CD4-positive, alpha-beta memory T cell (primary cell): ENCODE results near the gene GPR179. TPM values are rescaled to one million over a fixed set of nuclear protein-coding genes. Genes with fewer than 3 reads are reported as not detected.

Experiments
- CTCF ChIA-PET: fragments of 350-600 bp; sonication (Branson Sonifier 250); formaldehyde crosslinking; loops from one replicate; lab custom pipeline; 2021; ENCODE audit warnings: inconsistent platforms; ENCODE audit not compliant: partially characterized antibody; lab: Charles Lee
- POLR2A ChIA-PET: fragments of 350-600 bp; sonication (Branson Sonifier 250); formaldehyde crosslinking; loops from one replicate; lab custom pipeline; 2021; ENCODE audit not compliant: partially characterized antibody; lab: Charles Lee
- DNase-seq, 5 donors: peaks; one replicate each; pipeline versions ENCODE4 v3.0.0 to v3.0.0-alpha.2; 2020 to 2022; ENCODE audit warnings: mixed read lengths in 1 of 5
- H3K27ac ChIP-seq: one replicate; pipeline ENCODE4 v1.7.0; 2013; ENCODE audit warnings: low read depth, low read length
- H3K27me3 ChIP-seq: 2 replicates; pipeline ENCODE4 v1.7.0; 2013; ENCODE audit warnings: mild to moderate bottlenecking, low read length, moderate library complexity; ENCODE audit not compliant: insufficient read depth
- H3K36me3 ChIP-seq: 2 replicates; pipeline ENCODE4 v1.7.0; 2013; ENCODE audit warnings: mild to moderate bottlenecking, low read length, moderate library complexity; ENCODE audit not compliant: insufficient read depth
- H3K4me1 ChIP-seq: 2 replicates; pipeline ENCODE4 v1.7.0; 2013; ENCODE audit warnings: mild to moderate bottlenecking, low read length, moderate library complexity; ENCODE audit not compliant: insufficient read depth
- H3K4me3 ChIP-seq, 2 donors: one replicate each; pipeline ENCODE4 v1.7.0; 2013; ENCODE audit warnings: low read length in 2 of 2, mild to moderate bottlenecking in 1 of 2
- H3K9me3 ChIP-seq, 2 donors: one replicate each; pipeline ENCODE4 v1.7.0; 2013; ENCODE audit warnings: low read length in 2 of 2, control low read depth in 1 of 2; ENCODE audit not compliant: control insufficient read depth in 1 of 2
- H3K27ac Mint-ChIP-seq, 7 donors: one replicate each; pipeline ENCODE4 v1.8.0; 2020 to 2021; ENCODE audit warnings: mixed read lengths in 7 of 7, mild to moderate bottlenecking in 6 of 7, inconsistent platforms in 3 of 7, moderate library complexity in 3 of 7
- H3K27me3 Mint-ChIP-seq, 2 donors: one replicate each; pipeline ENCODE4 v1.8.0; 2020 to 2021; ENCODE audit warnings: mixed read lengths in 2 of 2
- H3K36me3 Mint-ChIP-seq, 2 donors: one replicate each; pipeline ENCODE4 v1.8.0; 2020 to 2021; ENCODE audit warnings: mixed read lengths in 2 of 2, inconsistent platforms in 1 of 2, mild to moderate bottlenecking in 1 of 2
- H3K4me1 Mint-ChIP-seq, 4 donors: one replicate each; pipeline ENCODE4 v1.8.0; 2020 to 2021; ENCODE audit warnings: mixed read lengths in 4 of 4, mild to moderate bottlenecking in 1 of 4
- H3K4me3 Mint-ChIP-seq, 8 donors: one replicate each; pipeline ENCODE4 v1.8.0; 2020 to 2021; ENCODE audit warnings: mixed read lengths in 8 of 8, mild to moderate bottlenecking in 7 of 8, moderate library complexity in 6 of 8, inconsistent platforms in 3 of 8
- H3K9me3 Mint-ChIP-seq, 8 donors: one replicate each; pipeline ENCODE4 v1.8.0; 2020 to 2021; ENCODE audit warnings: mixed read lengths in 8 of 8, mild to moderate bottlenecking in 5 of 8, inconsistent platforms in 3 of 8, moderate library complexity in 1 of 8
- intact Hi-C: fragments of 100-400 bp; cut with micrococcal nuclease; formaldehyde crosslinking; loops from one replicate; pipeline ENCODE4 v1.15.1; 2023
- polyA plus RNA-seq, 2 donors: library from polyadenylated mRNA; unstranded; fragments of 300-500 nt; fragmentation: Illumina TruSeq; gene quantifications; one replicate each; pipeline ENCODE4 v1.2.3, GENCODE V29; 2021
- total RNA-seq, 2 experiments: library from RNA; stranded (reverse); gene quantifications; one replicate each; pipeline ENCODE4 v1.2.3, GENCODE V29; 2021

GPR179 gene
- total RNA-seq (under 1 TPM; 0.12 to 0.19 TPM), polyA plus RNA-seq (not detected)

GRCh38 chr17:38343608-38344419 is at the start of gene GPR179:
Gene GPR179, minus strand, starts transcription at chr17:38343956. Its CDS starts 167 bp downstream, at chr17:38343789.
- H3K9me3 Mint-ChIP-seq, result no peaks in the 10 kb centered on the region
- intact Hi-C loops, result no loop called here
- Histone ChIP-seq H3K9me3 (no peaks in the 10 kb centered on the region), H3K27me3 (no peaks in the 10 kb centered on the region), H3K27ac (no peak within 1 kb of the TSS), H3K4me3 (no peak within 1 kb of the TSS), H3K36me3 (no peaks in the 10 kb centered on the region), H3K4me1 (no peaks in the 10 kb centered on the region)
- H3K36me3 Mint-ChIP-seq, result no peaks in the 10 kb centered on the region
- CTCF ChIA-PET, result no interaction called here
- peaks cover 0 to under 1% (median under 1%) of the 10 kb centered on the region in 4 donors for H3K4me1 Mint-ChIP-seq
- H3K27me3 Mint-ChIP-seq, result peaks cover 2 to 8% of the 10 kb centered on the region in 2 donors
- no peak within 1 kb of the TSS for H3K4me3 Mint-ChIP-seq
- no peak for DNase-seq
- H3K27ac Mint-ChIP-seq, result peak within 1 kb of the TSS in 1 of 7 donors; percentile 53
- POLR2A ChIA-PET, result no interaction called here

GRCh38 chr17:38379448-38379847 is 35.7 kb upstream of the GPR179 start:
- CTCF ChIA-PET, result interaction anchor here (1.4 kb wide), 1 partner anchor 30 kb away, joined by 6 read pairs; no protein-coding TSS in a partner anchor
- peaks cover 12% of the 10 kb centered on the region for H3K36me3 ChIP-seq
- DNase-seq, result no peak
- H3K4me3 ChIP-seq, result no peak overlapping the region
- Mint-ChIP-seq H3K27me3 (no peaks in the 10 kb centered on the region), H3K4me3 (no peak overlapping the region), H3K36me3 (peaks cover 17 to 40% of the 10 kb centered on the region in 2 donors), H3K4me1 (no peaks in the 10 kb centered on the region), H3K27ac (peak overlapping the region in 1 of 7 donors; percentile 65), H3K9me3 (peaks cover 0 to 2% (median 0%) of the 10 kb centered on the region in 8 donors)
- H3K9me3 ChIP-seq, result no peaks in the 10 kb centered on the region
- intact Hi-C loops, result no loop called here
- no peaks in the 10 kb centered on the region for H3K27me3 ChIP-seq
- no peaks in the 10 kb centered on the region for H3K4me1 ChIP-seq
- H3K27ac ChIP-seq, result no peak overlapping the region
- POLR2A ChIA-PET, result no interaction called here

GRCh38 chr17:38369124-38369886 is 25.5 kb upstream of the GPR179 start:
- H3K9me3 ChIP-seq, result no peaks in the 10 kb centered on the region
- Mint-ChIP-seq H3K4me3 (no peak overlapping the region), H3K27ac (peak overlapping the region in 1 of 7 donors; percentile 53), H3K9me3 (no peaks in the 10 kb centered on the region), H3K4me1 (no peaks in the 10 kb centered on the region), H3K27me3 (no peaks in the 10 kb centered on the region), H3K36me3 (peaks cover 36 to 57% of the 10 kb centered on the region in 2 donors)
- no peak overlapping the region for H3K4me3 ChIP-seq
- no peaks in the 10 kb centered on the region for H3K4me1 ChIP-seq
- H3K27me3 ChIP-seq, result no peaks in the 10 kb centered on the region
- intact Hi-C loops, result no loop called here
- peaks cover 21% of the 10 kb centered on the region for H3K36me3 ChIP-seq
- no peak overlapping the region for H3K27ac ChIP-seq
- DNase-seq, result no peak
- CTCF ChIA-PET, result no interaction called here
- POLR2A ChIA-PET, result no interaction called here

- Mint-ChIP-seq H3K4me1 (peaks cover 0 to 5% (median 0%) of the 10 kb centered on the region in 4 donors), H3K4me3 (no peak overlapping the region), H3K27ac (no peak overlapping the region), H3K36me3 (peaks cover 21 to 57% of the 10 kb centered on the region in 2 donors), H3K27me3 (no peaks in the 10 kb centered on the region), H3K9me3 (no peaks in the 10 kb centered on the region)
- no peaks in the 10 kb centered on the region for H3K4me1 ChIP-seq
- intact Hi-C loops, result no loop called here
- H3K27me3 ChIP-seq, result no peaks in the 10 kb centered on the region
- POLR2A ChIA-PET, result interaction anchor here (1.2 kb wide), 1 partner anchor 11 kb away, joined by 3 read pairs; no protein-coding TSS in a partner anchor
- no peak overlapping the region for H3K4me3 ChIP-seq
- peaks cover 26% of the 10 kb centered on the region for H3K36me3 ChIP-seq
- no peaks in the 10 kb centered on the region for H3K9me3 ChIP-seq
- H3K27ac ChIP-seq, result no peak overlapping the region
- CTCF ChIA-PET, result interaction anchor here (1.9 kb wide), 1 partner anchor 15 kb away, joined by 8 read pairs; no protein-coding TSS in a partner anchor
- DNase-seq, result no peak
Observed at GRCh38 chr17:38364741-38365140, 21.0 kb upstream of the GPR179 start.

GRCh38 chr17:38363016-38363415 is 19.3 kb upstream of the GPR179 start:
- Histone ChIP-seq H3K4me3 (no peak overlapping the region), H3K9me3 (no peaks in the 10 kb centered on the region), H3K27me3 (no peaks in the 10 kb centered on the region), H3K4me1 (no peaks in the 10 kb centered on the region), H3K36me3 (peaks cover 15% of the 10 kb centered on the region), H3K27ac (no peak overlapping the region)
- H3K27me3 Mint-ChIP-seq, result no peaks in the 10 kb centered on the region
- no peak for DNase-seq
- no peak overlapping the region for H3K4me3 Mint-ChIP-seq
- CTCF ChIA-PET, result interaction anchor here (1.9 kb wide), 1 partner anchor 13 kb away, joined by 8 read pairs; no protein-coding TSS in a partner anchor
- intact Hi-C loops, result no loop called here
- no peaks in the 10 kb centered on the region for H3K9me3 Mint-ChIP-seq
- peaks cover 2 to 8% (median 4%) of the 10 kb centered on the region in 4 donors for H3K4me1 Mint-ChIP-seq
- H3K36me3 Mint-ChIP-seq, result peaks cover 12 to 45% of the 10 kb centered on the region in 2 donors
- H3K27ac Mint-ChIP-seq, result no peak overlapping the region
- POLR2A ChIA-PET, result no interaction called here

- Histone ChIP-seq H3K9me3 (no peaks in the 10 kb centered on the region), H3K4me1 (no peaks in the 10 kb centered on the region), H3K27me3 (no peaks in the 10 kb centered on the region), H3K27ac (no peak overlapping the region), H3K36me3 (peaks cover 11% of the 10 kb centered on the region), H3K4me3 (no peak overlapping the region)
- Mint-ChIP-seq H3K4me3 (no peak overlapping the region), H3K27ac (peak overlapping the region in 1 of 7 donors; percentile 44), H3K4me1 (peaks cover 10 to 16% (median 12%) of the 10 kb centered on the region in 4 donors), H3K27me3 (no peaks in the 10 kb centered on the region), H3K9me3 (no peaks in the 10 kb centered on the region), H3K36me3 (peaks cover 8 to 40% of the 10 kb centered on the region in 2 donors)
- ChIA-PET CTCF (interaction anchor here (1.2 to 2.0 kb wide), 3 partner anchors 13 to 62 kb away, joined by 3 to 10 read pairs (median 7); no protein-coding TSS in a partner anchor), POLR2A (interaction anchor here (2.9 kb wide), 1 partner anchor 10 kb away, joined by 7 read pairs; the partner anchor contains the start of gene SOCS7)
- no peak for DNase-seq
- intact Hi-C loops, result no loop called here
Observed at GRCh38 chr17:38361694-38362465, 18.1 kb upstream of the GPR179 start.
